ENCODE results near the gene ODR4.
"Not testable (repeated sequence)": the region's sequence is repeated elsewhere in the genome, so short reads cannot be mapped to it uniquely, and the experiment has no call there.

ODR4 gene

DNA sequence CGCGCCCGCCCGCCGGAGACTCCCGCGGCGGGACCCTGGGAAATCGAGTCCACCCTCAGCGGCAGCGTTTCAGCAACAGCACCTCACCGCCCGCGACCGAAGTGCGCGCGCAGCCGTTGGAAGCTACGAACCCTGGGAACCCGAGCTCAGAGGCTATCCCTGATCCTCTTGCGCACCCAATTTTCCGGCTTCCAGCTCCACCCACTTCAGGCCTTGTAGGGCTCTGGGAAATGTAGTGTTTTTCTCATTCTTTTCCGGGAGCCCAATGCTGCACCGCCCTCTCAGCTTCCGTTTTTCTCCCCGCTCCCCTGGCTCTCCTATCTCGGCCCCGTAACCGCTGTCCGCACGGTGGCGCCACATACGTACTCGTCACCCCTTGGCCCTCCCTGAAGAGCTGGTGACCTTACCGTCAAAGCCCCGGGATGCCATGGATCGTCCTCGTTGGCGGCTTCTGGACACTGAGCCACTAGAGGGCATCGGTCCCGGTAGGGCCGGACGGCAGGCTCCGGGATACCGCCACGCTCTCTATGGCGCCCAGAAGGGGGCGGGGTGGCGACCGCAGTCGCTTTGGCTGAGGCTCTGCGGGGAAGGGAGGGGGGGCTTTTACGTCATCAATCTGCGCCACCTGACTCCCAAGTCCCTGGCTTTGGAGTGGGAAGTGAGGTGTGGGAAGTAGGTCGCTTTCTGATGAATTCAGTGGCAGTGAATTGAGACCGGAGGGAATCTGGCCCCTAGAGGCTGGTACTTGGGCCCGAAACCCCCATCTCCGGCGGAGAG lies at the start of gene ODR4, which contains the start of gene TPR:
ODR4 (plus strand) TSS at position 687 of the 777 bp plus-strand sequence. CDS start 3,948 bp downstream, outside the sequence.
TPR (minus strand) TSS at position 102 of the 777 bp plus-strand sequence. CDS start 225 bp downstream, outside the sequence.
- TF ChIP-seq CTCF (IDR thresholded peaks at IDR 0.05; ENCODE audit: borderline replicate concordance, insufficient read depth, low read depth, low read length) = peak; percentile 88
- H3K4me3 ChIP-seq (ENCODE audit: low read depth, low read length) = peak within 1 kb of the TSS; percentile 95

DNA sequence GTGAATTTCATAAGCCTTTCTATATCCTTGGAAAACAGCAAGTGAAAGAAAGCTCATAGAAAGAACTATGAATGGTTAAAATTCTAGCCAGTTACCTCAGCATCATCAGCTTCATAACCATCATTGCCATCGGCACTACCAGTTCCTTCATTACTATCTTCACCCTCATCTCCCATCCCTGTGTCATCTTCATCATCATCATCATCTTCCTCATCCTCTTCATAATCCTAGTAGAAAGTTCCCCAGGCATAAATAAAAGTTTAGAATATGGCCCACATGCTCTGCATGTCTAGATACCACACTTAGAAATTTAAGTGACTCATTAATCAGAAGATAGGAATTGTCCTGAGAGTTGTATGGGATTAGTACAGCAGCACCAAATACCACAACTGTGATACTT lies 49.6 kb upstream of the ODR4 start:
- TF ChIP-seq CTCF (IDR thresholded peaks at IDR 0.05; ENCODE audit: borderline replicate concordance, insufficient read depth, low read depth, low read length) = no peak
- H3K4me3 ChIP-seq (ENCODE audit: low read depth, low read length) = no peak overlapping the region

DNA sequence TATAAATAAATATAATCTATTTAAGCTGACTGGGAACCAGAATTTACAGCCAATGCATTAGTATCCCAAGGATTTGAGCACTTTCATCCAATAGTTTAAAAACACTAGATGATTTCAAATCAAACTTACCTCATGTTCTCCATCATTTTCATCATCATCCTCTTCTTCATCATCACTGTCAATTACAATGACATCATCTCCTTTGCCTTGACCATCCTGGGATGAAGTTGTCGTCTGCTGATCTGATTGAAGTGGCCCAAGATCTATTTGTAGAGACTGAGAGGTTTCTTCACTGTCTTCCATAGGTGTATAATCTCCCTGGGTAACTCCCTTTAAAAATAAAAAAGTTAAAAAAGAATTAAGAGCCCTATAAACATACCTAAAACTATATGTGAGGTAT lies 48.3 kb upstream of the ODR4 start:
- no peak for TF ChIP-seq CTCF (IDR thresholded peaks at IDR 0.05; ENCODE audit: borderline replicate concordance, insufficient read depth, low read depth, low read length)
- no peak overlapping the region for H3K4me3 ChIP-seq (ENCODE audit: low read depth, low read length)

DNA sequence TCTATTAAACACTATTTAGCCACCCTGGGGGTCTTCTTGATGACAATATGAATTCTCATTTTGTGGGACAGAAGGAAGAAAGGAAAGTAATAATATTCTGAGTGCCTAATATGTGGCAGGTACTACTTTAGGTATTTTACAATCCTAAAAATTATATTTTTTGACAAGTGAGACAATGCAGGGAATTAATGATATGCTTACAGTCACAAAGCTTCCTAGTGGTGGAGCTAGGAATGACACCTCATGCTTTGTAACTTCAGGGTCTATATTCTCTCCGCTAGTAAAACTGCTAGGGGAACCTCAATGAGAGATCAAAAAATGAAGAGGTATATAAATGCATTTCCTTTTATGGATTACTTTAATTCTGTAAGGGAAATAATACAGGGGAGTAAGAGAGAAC lies 44.9 kb upstream of the ODR4 start:
- H3K4me3 ChIP-seq (ENCODE audit: low read depth, low read length) = no peak overlapping the region
- peak; percentile 32; the same call in 1 of the 2 replicates for TF ChIP-seq CTCF (IDR thresholded peaks at IDR 0.05; ENCODE audit: borderline replicate concordance, insufficient read depth, low read depth, low read length)

DNA sequence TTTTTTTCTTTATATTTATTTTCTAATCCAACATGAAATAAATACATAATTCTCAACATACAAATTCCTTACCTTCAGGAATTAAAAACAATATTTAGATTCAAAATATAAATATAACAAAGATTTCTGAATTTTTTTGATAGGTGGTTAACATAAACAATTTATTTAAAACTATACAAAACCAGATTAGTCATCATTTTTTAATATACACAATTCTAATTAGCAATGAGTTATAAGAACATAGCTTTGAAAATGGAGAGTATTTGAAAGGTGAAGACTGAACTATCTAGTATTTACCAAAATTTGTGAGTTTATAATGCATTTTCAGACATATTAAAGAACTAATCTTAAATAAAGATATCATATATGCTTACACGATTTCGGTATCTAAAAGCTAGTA lies 38.1 kb upstream of the ODR4 start:
- no peak for TF ChIP-seq CTCF (IDR thresholded peaks at IDR 0.05; ENCODE audit: borderline replicate concordance, insufficient read depth, low read depth, low read length)

DNA sequence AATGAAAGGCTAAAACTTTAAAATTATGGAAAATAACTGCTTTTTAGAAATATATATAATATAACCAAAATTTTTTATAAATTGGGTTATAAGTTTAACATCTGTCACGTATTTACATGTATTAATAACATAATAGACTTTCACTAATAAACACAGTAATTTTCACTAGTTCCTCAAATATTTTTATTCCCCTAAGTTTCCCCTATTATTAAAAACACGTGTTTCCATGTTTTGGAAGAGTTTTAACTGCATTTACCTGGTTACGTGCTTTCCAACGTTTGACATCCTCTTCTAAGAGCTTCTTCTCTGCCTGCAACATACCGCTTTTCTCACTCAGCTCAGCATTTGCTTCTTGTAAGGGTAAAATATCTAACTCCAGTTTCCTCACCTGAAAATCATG lies 34.9 kb upstream of the ODR4 start:
- no peak for TF ChIP-seq CTCF (IDR thresholded peaks at IDR 0.05; ENCODE audit: borderline replicate concordance, insufficient read depth, low read depth, low read length)
- no peak overlapping the region for H3K4me3 ChIP-seq (ENCODE audit: low read depth, low read length)

More for the DNA sequence above, 38.1 kb upstream of the ODR4 start:
- H3K4me3 ChIP-seq (ENCODE audit: low read depth, low read length) = no peak overlapping the region

- not testable (repeated sequence) for H3K4me3 ChIP-seq (ENCODE audit: low read depth, low read length)
Observed at GRCh38 chr1:186347837-186348691, 27.6 kb upstream of the ODR4 start.
